HG02938 (cell line): ENCODE measurements around the gene GRK1.

Experiments used
- ATAC-seq: cut with Tn5 transposase; IDR thresholded peaks from one replicate; pipeline ENCODE4 v1.9.1; 2021; ENCODE audit warnings: mild to moderate bottlenecking, moderate library complexity; ENCODE audit not compliant: unreplicated experiment

Gene GRK1

DNA sequence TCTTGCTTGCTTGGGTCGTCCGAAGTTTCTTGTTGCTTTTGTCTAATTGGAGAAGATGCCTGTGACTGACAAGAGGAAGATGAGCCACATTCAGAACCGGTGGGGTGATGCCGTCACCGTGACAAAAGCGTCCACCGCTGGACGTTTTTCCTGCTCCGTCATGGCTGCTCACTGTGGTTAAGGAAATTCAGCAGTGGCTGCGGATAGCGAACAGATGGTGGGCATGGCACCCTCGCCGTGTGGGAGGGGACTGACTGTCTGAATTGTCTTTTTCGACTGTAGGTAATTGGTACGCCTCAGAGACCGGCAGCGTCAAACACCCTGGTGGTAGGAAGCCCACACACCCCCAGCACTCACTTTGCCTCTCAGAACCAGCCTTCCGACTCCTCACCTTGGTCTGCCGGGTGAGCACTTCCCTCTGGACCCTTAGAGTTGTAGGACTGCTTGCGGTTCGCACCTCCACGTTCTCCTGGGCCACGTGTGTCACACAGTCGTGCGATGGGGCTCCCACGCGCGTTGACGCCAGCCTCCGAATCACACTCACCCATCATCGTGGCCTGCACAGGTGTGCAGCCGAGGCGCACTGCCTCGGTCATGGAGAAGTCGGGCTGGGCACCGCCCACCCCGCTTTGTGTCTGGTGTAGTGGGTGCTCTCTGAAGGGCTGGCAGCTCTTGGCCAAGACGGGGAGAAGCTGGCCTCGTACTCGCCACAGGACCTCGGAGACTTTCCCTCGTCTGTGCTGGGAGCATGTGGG, 35.5 kb upstream of the GRK1 start:
- ATAC-seq, result no peak

- ATAC-seq, result no peak
Measured at GRCh38 chr13:113632706-113633484, 34.1 kb upstream of the GRK1 start.

- no peak for ATAC-seq
Measured at GRCh38 chr13:113633485-113633873, 33.5 kb upstream of the GRK1 start.

DNA sequence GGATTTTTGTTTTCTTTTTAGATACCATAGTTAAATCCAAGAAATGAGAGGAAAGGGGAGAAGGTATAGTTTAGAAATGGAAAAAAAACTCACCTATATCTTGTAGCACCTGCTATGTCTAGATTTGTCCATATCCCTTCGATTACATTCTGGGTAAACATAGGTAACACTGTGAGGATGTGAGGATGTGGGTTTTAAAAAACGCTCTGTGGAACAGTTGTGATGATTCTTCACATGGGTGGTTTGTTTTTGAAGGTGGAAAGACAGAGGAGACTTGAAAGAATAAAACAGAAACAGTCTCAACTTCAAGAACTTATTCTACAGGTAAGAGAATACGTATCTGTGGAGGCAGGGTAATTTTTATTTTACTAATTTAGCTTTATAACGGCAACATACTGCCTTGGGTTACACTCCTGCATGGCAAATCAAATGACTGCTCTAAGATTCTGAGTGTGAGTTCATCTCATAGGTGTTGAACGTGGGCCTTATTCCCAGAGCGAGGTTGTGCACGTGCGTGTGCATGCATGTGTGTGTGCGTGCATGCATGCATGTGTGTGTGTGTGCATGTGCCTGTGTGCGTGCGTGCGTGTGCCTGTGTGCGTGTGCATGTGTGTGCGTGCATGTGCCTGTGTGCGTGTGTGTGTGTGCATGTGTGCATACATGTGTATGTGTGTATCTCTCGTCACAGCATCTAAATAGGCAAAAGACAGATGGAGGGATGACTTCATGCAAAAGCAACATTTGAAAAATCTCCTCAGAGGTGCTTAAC, 32.6 kb upstream of the GRK1 start:
- no peak for ATAC-seq

- ATAC-seq, result no peak
Measured at GRCh38 chr13:113635048-113635420, 32.0 kb upstream of the GRK1 start.

- ATAC-seq, result no peak
Measured at GRCh38 chr13:113635709-113636108, 31.3 kb upstream of the GRK1 start.

- ATAC-seq, result no peak
Measured at GRCh38 chr13:113636266-113636963, 30.6 kb upstream of the GRK1 start.

- ATAC-seq, result no peak
Measured at GRCh38 chr13:113637262-113638160, 29.5 kb upstream of the GRK1 start.

DNA sequence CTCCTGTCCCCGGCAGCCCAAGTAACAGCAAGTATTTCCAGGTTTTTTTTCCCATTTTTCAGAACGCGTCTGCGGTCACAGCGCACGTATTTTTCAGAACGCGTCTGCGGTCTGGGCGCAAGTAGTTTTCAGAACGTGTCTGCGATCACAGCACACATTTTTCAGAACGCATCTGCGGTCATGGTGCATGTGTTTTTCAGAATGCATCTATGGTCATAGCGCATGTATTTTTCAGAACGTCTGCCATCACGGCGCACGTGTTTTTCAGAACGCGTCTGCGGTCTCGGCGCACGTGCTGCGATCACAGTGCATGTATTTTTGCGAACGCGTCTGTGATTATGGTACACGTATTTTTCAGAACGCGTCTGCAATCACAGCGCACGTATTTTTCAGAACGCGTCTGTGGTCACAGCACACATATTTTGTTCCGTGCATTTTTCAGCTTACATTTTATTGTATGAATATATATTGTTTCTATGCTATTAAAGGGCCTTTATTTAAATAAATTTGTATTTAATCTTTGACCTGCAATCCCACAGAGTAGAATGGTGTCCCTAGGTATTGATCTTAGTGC, 28.8 kb upstream of the GRK1 start:
- no peak for ATAC-seq

- ATAC-seq, result no peak
Measured at GRCh38 chr13:113638806-113639205, 28.2 kb upstream of the GRK1 start.

DNA sequence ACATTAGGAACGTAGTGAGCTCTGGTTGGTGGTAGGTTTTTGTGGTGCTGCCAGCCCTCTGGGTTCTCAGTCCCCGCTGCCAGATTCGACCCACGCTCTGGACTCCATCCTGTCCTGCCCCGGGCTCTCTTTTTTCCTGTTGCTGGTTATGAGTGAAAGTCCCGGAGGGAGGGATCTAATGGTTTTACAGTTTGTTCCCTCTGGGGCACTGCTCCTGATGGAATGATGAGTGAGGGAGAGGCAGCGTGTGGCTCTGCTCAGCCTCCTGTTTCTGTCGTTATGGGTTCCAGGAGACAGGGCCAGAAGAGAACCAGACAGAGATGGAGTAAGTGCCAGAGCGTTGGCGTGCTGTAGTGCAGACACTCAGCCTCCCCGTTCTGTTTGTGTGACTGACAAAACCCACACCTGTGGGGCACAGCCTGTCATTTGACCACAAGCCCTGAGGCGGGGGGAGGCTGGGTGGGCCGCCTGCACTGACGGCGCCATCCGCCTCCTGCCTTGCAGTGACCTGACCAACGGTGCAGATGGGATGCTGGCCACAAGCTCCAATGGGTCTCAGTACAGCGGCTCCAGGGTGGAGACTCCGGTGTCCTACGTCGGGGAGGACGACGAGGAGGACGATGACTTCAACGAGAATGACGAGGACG, 27.3 kb upstream of the GRK1 start:
- no peak for ATAC-seq

DNA sequence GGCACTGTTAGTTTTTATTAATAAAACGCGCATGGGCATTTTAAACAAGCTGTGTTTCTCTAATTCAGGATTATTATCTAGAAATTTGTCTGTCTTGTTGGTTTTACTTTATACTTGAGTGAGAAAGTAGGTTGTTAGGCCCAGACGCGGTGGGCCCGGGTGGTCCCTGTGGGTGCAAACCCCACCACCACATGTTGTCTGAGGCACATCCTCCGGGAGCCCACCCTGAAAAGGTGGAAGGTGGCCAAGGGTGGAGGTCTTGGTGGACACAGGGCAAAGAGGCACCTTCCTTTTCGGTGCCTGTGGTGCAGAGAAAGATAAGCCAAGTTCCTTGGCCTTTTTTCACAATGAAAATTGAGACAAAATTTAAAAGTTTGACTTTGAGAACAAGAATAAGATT, 25.6 kb upstream of the GRK1 start:
- no peak for ATAC-seq

DNA sequence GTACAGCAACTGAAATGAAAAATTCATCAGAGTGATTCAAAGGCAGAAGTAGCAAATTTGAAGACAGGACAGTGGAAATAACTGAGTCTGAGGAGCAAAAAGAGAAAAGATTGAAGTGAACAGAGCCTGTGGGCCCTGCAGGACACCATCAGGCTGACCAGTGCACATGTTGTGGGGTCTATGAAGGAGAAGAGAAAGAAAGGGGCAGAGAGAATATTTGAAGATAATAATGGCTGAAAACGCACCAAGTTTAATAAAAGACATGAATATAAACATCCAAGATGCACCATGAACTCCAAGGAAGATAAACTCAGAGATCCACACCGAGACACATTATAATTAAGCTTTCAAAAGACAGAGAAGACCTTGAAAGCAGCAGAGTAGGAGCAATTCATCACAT, 24.5 kb upstream of the GRK1 start:
- no peak for ATAC-seq

DNA sequence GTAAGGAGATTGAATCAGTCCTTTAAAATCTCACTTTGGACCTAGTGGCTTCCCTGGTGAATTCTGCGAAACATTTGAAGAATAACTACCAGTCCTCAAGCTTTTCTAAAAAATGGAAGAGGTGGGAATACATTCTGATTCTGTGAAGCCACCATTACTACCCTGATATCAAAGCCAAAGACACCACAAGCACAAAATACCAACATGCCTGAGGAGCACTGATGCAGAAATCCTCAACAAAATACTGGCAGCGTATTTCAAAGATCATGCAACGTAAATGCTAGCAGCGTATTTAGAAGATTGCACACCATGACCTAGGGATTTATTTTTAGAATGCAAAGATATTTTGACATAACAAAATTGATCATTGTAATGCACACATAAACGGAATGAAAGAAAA, 23.4 kb upstream of the GRK1 start:
- ATAC-seq, result no peak

DNA sequence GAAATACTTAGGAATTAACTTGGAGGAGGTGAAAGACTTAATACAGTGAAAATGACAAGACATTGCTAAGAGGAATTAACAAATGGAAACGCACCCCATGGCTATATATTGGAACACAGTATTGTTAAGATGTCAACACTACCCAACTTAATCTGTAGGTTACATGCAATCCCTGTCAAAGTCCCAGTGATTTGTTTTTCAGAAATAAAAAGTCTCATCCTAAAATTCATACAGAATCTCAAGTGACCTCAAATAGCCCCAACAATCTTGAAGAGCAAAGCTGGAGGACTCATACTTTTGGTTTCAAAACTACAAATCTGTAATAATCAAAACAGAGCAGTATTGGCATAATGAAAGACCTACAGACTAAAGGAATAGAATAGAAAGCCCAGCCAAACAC, 22.2 kb upstream of the GRK1 start:
- no peak for ATAC-seq

GRCh38 chr13:113645329-113645728, 21.7 kb upstream of the GRK1 start:
- no peak for ATAC-seq

DNA sequence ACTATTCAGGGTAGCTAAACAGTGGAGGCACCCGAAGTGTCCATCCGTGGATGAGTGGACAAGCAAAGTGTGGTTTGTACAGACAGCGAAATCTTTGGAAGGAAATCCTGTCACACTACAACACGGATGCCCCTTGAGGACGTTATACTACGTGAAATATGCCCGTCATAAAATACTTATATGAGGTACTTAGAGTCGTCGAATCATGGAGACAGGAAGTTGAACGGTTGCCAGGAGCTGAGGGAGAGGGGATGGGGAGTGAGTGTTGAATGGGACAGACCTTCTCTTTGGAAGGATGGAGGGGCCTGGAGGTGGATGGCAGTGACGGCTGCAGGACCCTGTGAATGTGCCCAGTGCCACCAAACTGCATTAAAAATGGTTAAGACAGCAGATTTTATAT, 20.6 kb upstream of the GRK1 start:
- no peak for ATAC-seq

DNA sequence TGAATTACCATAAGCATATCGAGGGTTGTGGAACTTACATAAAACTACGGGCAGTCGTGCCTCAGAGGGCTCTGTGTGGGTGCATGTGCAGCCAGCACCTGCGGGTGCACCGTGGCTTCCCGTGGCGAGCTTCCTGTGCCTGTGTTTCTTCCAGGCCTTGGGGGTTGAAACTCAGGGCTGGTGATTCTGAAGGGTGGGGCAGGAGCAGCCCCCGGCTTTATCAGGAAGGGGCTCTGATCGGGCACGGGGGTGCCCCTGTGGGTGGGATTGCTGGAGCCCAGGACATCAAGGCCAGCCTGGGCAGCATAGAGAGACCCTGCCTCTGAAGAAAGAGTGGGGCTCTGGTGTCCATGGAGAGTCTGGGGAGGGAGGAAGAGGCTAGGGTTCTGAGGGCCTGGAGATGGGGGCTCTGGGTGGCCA, 20.1 kb upstream of the GRK1 start:
- ATAC-seq, result no peak
